Measurements from ENCODE around the gene MGAT5B.

- TF ChIP-seq CTCF (IDR thresholded peaks at IDR 0.05; ENCODE audit: low read depth, low read length, poor library complexity, severe bottlenecking) (no peak), EZH2phosphoT487 (IDR thresholded peaks at IDR 0.05; ENCODE audit: borderline replicate concordance, low read length) (no peak)
Observed at GRCh38 chr17:76867578-76868175, 527 bp upstream of the MGAT5B start.

Data from DOHH2 (cell line).